Upper lobe of right lung (tissue), 1 donor: ENCODE measurements around the gene FFAR1. TPM values are rescaled to one million over a fixed set of nuclear protein-coding genes. Genes with fewer than 3 reads are reported as not detected.
A peak's percentile ranks its signal among the peaks of the same experiment; 100 is the strongest.

Source experiments
- ATAC-seq: fragments of 200-7000 bp; cut with Tn5 transposase; one replicate; pipeline ENCODE4 v1.9.1; 2020; ENCODE audit warnings: mild to moderate bottlenecking, moderate library complexity
- DNase-seq: peaks from one replicate; pipeline ENCODE4 v3.0.0-alpha.2; 2020
- H3K27ac ChIP-seq: fragments of 200-600 bp; one replicate; pipeline ENCODE4 v1.8.0; 2022
- H3K27me3 ChIP-seq: fragments of 200-600 bp; one replicate; pipeline ENCODE4 v1.8.0; 2022; ENCODE audit warnings: mild to moderate bottlenecking
- H3K36me3 ChIP-seq: fragments of 200-600 bp; one replicate; pipeline ENCODE4 v1.8.0; 2022
- H3K4me1 ChIP-seq: fragments of 200-600 bp; one replicate; pipeline ENCODE4 v1.8.0; 2022
- H3K4me3 ChIP-seq: fragments of 200-600 bp; one replicate; pipeline ENCODE4 v1.8.0; 2022; ENCODE audit warnings: mild to moderate bottlenecking
- H3K9me3 ChIP-seq: fragments of 200-600 bp; one replicate; pipeline ENCODE4 v1.8.0; 2022
- intact Hi-C: fragments of 100-400 bp; cut with DNase I; formaldehyde crosslinking; loops from one replicate; pipeline ENCODE4 v1.11.0; 2022
- total RNA-seq: library from RNA; stranded (reverse); fragmentation: NEBNext Ultra II Directional; extraction: Animal tissue kit (Norgen Biotek cat#: 25700); gene quantifications from one replicate; pipeline ENCODE4 v1.2.1, GENCODE V29; 2021
- TF ChIP-seq, protein P1 (sequence below): fragments of 200-600 bp; IDR thresholded peaks from one replicate; pipeline ENCODE4 v1.8.0; 2022; ENCODE audit warnings: antibody characterized with exemption
- donor health status: DM: no; HTN: yes; CAD: no; lungs with severe emphysema.

Gene FFAR1
- total RNA-seq, 1 donor from 2014 or later: not detected

- intact Hi-C loops: no loop called here
- Histone ChIP-seq H3K4me1 (no peaks in the 10 kb centered on the region), H3K27ac (no peak overlapping the region), H3K9me3 (no peaks in the 10 kb centered on the region), H3K27me3 (no peaks in the 10 kb centered on the region), H3K4me3 (no peak overlapping the region), H3K36me3 (no peaks in the 10 kb centered on the region)
- TF ChIP-seq, protein P1, sequence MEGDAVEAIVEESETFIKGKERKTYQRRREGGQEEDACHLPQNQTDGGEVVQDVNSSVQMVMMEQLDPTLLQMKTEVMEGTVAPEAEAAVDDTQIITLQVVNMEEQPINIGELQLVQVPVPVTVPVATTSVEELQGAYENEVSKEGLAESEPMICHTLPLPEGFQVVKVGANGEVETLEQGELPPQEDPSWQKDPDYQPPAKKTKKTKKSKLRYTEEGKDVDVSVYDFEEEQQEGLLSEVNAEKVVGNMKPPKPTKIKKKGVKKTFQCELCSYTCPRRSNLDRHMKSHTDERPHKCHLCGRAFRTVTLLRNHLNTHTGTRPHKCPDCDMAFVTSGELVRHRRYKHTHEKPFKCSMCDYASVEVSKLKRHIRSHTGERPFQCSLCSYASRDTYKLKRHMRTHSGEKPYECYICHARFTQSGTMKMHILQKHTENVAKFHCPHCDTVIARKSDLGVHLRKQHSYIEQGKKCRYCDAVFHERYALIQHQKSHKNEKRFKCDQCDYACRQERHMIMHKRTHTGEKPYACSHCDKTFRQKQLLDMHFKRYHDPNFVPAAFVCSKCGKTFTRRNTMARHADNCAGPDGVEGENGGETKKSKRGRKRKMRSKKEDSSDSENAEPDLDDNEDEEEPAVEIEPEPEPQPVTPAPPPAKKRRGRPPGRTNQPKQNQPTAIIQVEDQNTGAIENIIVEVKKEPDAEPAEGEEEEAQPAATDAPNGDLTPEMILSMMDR: no peak
- ATAC-seq: no peak
- no peak for DNase-seq
Measured at GRCh38 chr19:35383536-35383935, 35.8 kb downstream of the FFAR1 start.

GRCh38 chr19:35388277-35389054 lies 40.8 kb downstream of the FFAR1 start:
- Histone ChIP-seq H3K9me3 (no peaks in the 10 kb centered on the region), H3K4me3 (no peak overlapping the region), H3K27ac (no peak overlapping the region), H3K36me3 (no peaks in the 10 kb centered on the region), H3K4me1 (no peaks in the 10 kb centered on the region), H3K27me3 (no peaks in the 10 kb centered on the region)
- TF ChIP-seq, protein P1: no peak
- DNase-seq (no peak), ATAC-seq (no peak)
- intact Hi-C loops: no loop called here

DNA sequence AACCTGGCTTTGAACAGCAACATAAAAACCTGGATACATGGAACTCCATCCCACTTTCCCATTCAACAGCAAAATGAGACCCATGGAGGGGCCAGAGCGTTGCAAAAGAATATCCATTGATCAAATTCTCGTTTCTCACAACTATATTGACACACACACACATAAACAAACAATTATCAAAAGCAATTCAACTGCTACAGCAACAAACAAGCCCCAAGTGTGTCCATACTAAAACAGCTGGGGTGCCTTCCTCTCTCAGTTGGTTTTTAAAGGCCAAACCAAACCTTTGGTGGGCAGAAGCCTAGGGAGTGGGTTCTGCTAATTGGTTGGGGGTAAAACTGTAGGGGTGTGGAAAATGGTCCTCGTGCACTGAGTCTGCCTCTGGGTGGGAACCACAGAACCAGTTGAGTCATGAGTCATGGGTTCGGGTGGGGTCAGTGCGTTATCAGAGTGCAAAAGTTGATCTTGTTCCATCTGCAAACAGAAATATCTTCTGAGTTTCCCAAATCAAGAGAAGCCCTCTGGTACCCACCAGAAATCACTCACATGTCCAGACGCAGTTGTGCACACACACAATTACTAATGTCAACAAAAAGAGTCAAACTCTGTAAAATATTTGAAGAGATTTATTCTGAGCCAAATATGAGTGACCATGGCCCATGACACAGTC lies 41.6 kb downstream of the FFAR1 start:
- Histone ChIP-seq H3K27ac (no peak overlapping the region), H3K9me3 (no peaks in the 10 kb centered on the region), H3K4me1 (no peaks in the 10 kb centered on the region), H3K36me3 (no peaks in the 10 kb centered on the region), H3K27me3 (no peaks in the 10 kb centered on the region), H3K4me3 (no peak overlapping the region)
- intact Hi-C loops: no loop called here
- DNase-seq: peak; percentile 9
- no peak for ATAC-seq
- TF ChIP-seq, protein P1: no peak

DNA sequence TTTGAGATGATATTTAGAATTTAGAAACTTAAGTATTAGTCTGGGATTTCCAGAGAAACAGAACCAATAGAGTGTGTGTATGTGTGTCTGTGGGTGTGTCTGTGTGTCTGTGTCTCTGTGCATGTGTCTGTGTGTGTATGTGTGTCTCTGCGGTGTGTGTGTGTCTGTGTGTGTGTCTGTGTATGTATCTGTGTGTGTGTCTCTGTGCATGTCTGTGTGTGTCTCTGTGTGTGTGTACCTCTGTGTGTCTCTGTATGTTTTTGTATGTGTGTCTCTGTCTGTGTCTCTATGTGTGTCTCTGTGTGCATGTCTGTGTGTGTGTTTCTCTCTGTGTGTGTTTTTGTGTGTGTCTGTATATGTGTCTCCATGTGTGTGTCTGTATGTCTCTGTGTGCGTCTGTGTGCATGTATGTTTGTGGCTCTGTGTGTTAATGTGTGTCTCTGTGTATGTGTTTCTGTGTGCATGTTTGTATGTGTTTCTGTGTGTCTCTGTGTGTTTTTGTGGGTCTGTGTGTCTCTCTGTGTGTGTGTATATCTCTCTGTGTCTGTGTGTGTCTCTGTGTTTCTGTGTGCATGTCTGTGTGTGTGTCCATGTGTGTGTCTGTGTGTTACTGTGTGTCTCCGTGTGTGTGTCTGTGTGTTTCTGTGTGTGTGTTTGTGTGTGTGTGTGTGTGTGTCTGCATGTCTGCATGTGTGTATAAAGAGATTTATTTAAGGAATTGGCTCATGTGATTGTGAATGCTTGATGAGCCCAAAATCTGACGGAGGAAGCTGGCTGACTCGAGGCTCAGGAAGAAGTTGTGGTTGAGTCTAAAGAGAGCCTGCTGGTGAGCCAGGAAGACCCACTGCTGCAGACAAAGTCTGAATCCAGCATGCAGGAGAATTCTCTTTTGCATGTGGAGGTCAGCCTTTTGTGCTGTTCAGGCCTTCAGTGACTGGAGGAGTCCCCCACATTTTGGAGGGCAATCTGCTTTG lies 45.3 kb downstream of the FFAR1 start:
- DNase-seq (no peak), ATAC-seq (no peak)
- Histone ChIP-seq H3K4me1 (peaks cover 5% of the 10 kb centered on the region), H3K4me3 (no peak overlapping the region), H3K36me3 (no peaks in the 10 kb centered on the region), H3K27ac (no peak overlapping the region), H3K27me3 (no peaks in the 10 kb centered on the region), H3K9me3 (no peaks in the 10 kb centered on the region)
- TF ChIP-seq, protein P1: no peak
- intact Hi-C loops: no loop called here

GRCh38 chr19:35395382-35396199 lies 47.9 kb downstream of the FFAR1 start:
- ATAC-seq: peak; percentile 72

More at GRCh38 chr19:35395382-35396199, 47.9 kb downstream of the FFAR1 start:
- no peak overlapping the region for H3K27ac ChIP-seq
- H3K36me3 ChIP-seq: no peaks in the 10 kb centered on the region
- TF ChIP-seq, protein P1: no peak
- peaks cover 5% of the 10 kb centered on the region for H3K4me1 ChIP-seq
- no peak for DNase-seq
- intact Hi-C loops: no loop called here
- no peaks in the 10 kb centered on the region for H3K9me3 ChIP-seq
- H3K4me3 ChIP-seq: no peak overlapping the region
- no peaks in the 10 kb centered on the region for H3K27me3 ChIP-seq
